OCI-LY3 (cell line): ENCODE measurements around the gene TAS2R20.

Experiments used
- EZH2phosphoT487 ChIP-seq: fragments of 200-600 bp; shearing (Covaris generic); IDR thresholded peaks from 2 replicates; pipeline ENCODE4 v1.6.1; 2018; ENCODE audit warnings: antibody characterized with exemption, mixed run types, low read depth
- TF ChIP-seq, protein P1 (sequence below): fragments of 200-600, 300-600 bp; sonication (generic); IDR thresholded peaks from 2 replicates; pipeline ENCODE4 v1.5.1; 2014; ENCODE audit warnings: antibody characterized with exemption, low read length, low read depth

DNA sequence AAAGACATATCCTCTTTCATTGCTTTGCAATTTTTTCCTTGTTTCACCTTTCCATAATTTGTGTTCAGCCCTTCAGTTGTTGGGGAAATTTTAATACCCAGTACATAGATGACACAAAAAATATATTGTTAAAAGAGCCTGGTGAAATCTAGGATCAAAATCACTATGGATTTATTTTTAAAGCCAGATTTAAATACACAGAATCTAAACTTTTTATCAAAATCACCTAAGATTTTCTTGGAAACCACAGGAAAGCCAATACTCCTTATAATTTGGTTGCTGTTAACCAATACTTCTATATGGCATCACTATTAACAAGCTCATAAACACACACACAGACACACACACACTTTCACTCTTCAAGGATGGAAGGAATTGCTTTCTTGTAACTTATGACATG, at the start of gene TAS2R20:
- no peak for TF ChIP-seq EZH2phosphoT487
- TF ChIP-seq, protein P1, sequence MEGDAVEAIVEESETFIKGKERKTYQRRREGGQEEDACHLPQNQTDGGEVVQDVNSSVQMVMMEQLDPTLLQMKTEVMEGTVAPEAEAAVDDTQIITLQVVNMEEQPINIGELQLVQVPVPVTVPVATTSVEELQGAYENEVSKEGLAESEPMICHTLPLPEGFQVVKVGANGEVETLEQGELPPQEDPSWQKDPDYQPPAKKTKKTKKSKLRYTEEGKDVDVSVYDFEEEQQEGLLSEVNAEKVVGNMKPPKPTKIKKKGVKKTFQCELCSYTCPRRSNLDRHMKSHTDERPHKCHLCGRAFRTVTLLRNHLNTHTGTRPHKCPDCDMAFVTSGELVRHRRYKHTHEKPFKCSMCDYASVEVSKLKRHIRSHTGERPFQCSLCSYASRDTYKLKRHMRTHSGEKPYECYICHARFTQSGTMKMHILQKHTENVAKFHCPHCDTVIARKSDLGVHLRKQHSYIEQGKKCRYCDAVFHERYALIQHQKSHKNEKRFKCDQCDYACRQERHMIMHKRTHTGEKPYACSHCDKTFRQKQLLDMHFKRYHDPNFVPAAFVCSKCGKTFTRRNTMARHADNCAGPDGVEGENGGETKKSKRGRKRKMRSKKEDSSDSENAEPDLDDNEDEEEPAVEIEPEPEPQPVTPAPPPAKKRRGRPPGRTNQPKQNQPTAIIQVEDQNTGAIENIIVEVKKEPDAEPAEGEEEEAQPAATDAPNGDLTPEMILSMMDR, result no peak
